Stimulated activated CD4-positive, alpha-beta T cell treated with anti-CD3 and anti-CD28 coated beads, Interleukin-12 subunit alpha, Interleukin-12 subunit beta, amount 100 ng/mL, for 24 hours (primary cell): ENCODE results near the gene GPATCH2.
"Not testable (repeated sequence)": the region's sequence is repeated elsewhere in the genome, so short reads cannot be mapped to it uniquely, and the experiment has no call there.

Experiments used
- DNase-seq, 2 experiments: peaks; one replicate each; pipeline ENCODE4 v3.0.0-alpha.2; 2020; ENCODE audit warnings: low read depth in 2 of 2

GPATCH2 gene

GRCh38 chr1:217443845-217444244 lies 187.0 kb downstream of the GPATCH2 start:
- DNase-seq: no peak

- no peak for DNase-seq
Measured at GRCh38 chr1:217437376-217437775, 193.5 kb downstream of the GPATCH2 start.

GRCh38 chr1:217435204-217435603 lies 195.7 kb downstream of the GPATCH2 start:
- DNase-seq: no peak

- DNase-seq: no peak
Measured at GRCh38 chr1:217433664-217434063, 197.2 kb downstream of the GPATCH2 start.

GRCh38 chr1:217432339-217432738 lies 198.6 kb downstream of the GPATCH2 start:
- no peak for DNase-seq

GRCh38 chr1:217431395-217431794 lies 199.5 kb downstream of the GPATCH2 start:
- DNase-seq: no peak

- no peak for DNase-seq
Measured at GRCh38 chr1:217425422-217425821, 205.5 kb downstream of the GPATCH2 start.

- DNase-seq: no peak
Measured at GRCh38 chr1:217419194-217419551, 211.7 kb downstream of the GPATCH2 start.

GRCh38 chr1:217418269-217419193 lies 212.4 kb downstream of the GPATCH2 start:
- no peak for DNase-seq

GRCh38 chr1:217417363-217417762 lies 213.5 kb downstream of the GPATCH2 start:
- DNase-seq: no peak

GRCh38 chr1:217407534-217408001 lies 223.3 kb downstream of the GPATCH2 start:
- DNase-seq: no peak

- no peak for DNase-seq
Measured at GRCh38 chr1:217403026-217403720, 227.7 kb downstream of the GPATCH2 start.

- no peak for DNase-seq
Measured at GRCh38 chr1:217402301-217402700, 228.6 kb downstream of the GPATCH2 start.

- no peak for DNase-seq
Measured at GRCh38 chr1:217393896-217394295, 237.0 kb downstream of the GPATCH2 start.

- no peak for DNase-seq
Measured at GRCh38 chr1:217392441-217392840, 238.4 kb downstream of the GPATCH2 start.

- DNase-seq: no peak
Measured at GRCh38 chr1:217389895-217390294, 241.0 kb downstream of the GPATCH2 start.

GRCh38 chr1:217388522-217389065 lies 242.3 kb downstream of the GPATCH2 start:
- no peak for DNase-seq

- DNase-seq: not testable (repeated sequence)
Measured at GRCh38 chr1:217381773-217382172, 249.1 kb downstream of the GPATCH2 start.

GRCh38 chr1:217379804-217380203 lies 251.1 kb downstream of the GPATCH2 start:
- DNase-seq: not testable (repeated sequence)

- no peak for DNase-seq
Measured at GRCh38 chr1:217379336-217379735, 251.6 kb downstream of the GPATCH2 start.
